Right atrium auricular region (tissue), 2 donors: ENCODE data around the gene RET. TPM values are rescaled to one million over a fixed set of nuclear protein-coding genes. Genes with fewer than 3 reads are reported as not detected.

Source experiments
- DNase-seq: peaks from one replicate; pipeline ENCODE4 v3.0.0-alpha.2; 2019; ENCODE audit warnings: low spot score
- H3K27ac ChIP-seq, 2 donors: fragments of 200-600 bp; sonication (generic); 1 replicate in 1 of 2; 2 replicates in 1 of 2; pipeline ENCODE4 v1.5.1; 2016 to 2019
- H3K27me3 ChIP-seq, 2 donors: fragments of 200-600 bp; sonication (generic); one replicate each; pipeline versions ENCODE4 v1.5.1 to v1.6.0; 2017 to 2019
- H3K36me3 ChIP-seq: fragments of 200-600 bp; sonication (generic); one replicate; pipeline ENCODE4 v1.5.1; 2016
- H3K4me1 ChIP-seq, 2 donors: fragments of 200-600 bp; sonication (generic); one replicate each; pipeline versions ENCODE4 v1.5.1 to v1.6.0; 2017 to 2019
- H3K4me3 ChIP-seq, 2 donors: fragments of 200-600 bp; sonication (generic); 1 replicate in 1 of 2; 2 replicates in 1 of 2; pipeline ENCODE4 v1.5.1; 2017 to 2019; ENCODE audit warnings: mild to moderate bottlenecking in 1 of 2, moderate library complexity in 1 of 2
- H3K9me3 ChIP-seq, 2 donors: fragments of 200-600 bp; sonication (generic); one replicate each; pipeline ENCODE4 v1.5.1; 2019
- total RNA-seq, 2 donors: library from RNA; depleted of rRNA; stranded (reverse); fragments of >200 nt; gene quantifications; one replicate each; pipeline ENCODE4 v1.1.0, GENCODE V29; 2016
- TF ChIP-seq, protein P1 (sequence below), 2 donors: fragments of 200-600 bp; sonication (generic); IDR thresholded peaks; one replicate each; pipeline ENCODE4 v1.5.1; 2019; ENCODE audit warnings: antibody characterized with exemption in 2 of 2

The RET gene
- total RNA-seq, result under 1 TPM; 0.12 to 0.44 TPM

DNA sequence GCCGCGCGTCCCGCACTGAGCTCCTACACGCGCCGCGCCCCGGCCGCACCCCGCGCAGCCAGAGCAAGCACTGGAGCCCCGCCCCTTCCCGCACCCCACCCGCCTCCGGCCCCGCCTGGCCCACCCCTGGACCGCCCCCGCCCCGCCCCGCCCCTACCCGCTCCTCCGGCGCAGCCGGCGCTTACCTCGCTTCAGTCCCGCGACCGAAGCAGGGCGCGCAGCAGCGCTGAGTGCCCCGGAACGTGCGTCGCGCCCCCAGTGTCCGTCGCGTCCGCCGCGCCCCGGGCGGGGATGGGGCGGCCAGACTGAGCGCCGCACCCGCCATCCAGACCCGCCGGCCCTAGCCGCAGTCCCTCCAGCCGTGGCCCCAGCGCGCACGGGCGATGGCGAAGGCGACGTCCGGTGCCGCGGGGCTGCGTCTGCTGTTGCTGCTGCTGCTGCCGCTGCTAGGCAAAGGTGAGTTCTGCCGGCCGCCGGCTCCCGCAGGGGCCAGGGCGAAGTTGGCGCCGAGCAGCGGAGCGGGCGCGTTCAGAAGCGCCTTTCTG lies at the start of gene RET:
Gene RET, plus strand, starts transcription at position 194 of the 545 bp plus-strand sequence. Its CDS starts 190 bp downstream, at position 384.
- Histone ChIP-seq H3K27me3 (peaks cover 0 to 22% of the 10 kb centered on the region in 2 donors), H3K36me3 (no peaks in the 10 kb centered on the region), H3K4me3 (peak within 1 kb of the TSS; percentile 23 to 47), H3K9me3 (no peaks in the 10 kb centered on the region), H3K27ac (no peak within 1 kb of the TSS), H3K4me1 (peaks cover 0 to 9% of the 10 kb centered on the region in 2 donors)
- DNase-seq, result no peak
- TF ChIP-seq, protein P1, sequence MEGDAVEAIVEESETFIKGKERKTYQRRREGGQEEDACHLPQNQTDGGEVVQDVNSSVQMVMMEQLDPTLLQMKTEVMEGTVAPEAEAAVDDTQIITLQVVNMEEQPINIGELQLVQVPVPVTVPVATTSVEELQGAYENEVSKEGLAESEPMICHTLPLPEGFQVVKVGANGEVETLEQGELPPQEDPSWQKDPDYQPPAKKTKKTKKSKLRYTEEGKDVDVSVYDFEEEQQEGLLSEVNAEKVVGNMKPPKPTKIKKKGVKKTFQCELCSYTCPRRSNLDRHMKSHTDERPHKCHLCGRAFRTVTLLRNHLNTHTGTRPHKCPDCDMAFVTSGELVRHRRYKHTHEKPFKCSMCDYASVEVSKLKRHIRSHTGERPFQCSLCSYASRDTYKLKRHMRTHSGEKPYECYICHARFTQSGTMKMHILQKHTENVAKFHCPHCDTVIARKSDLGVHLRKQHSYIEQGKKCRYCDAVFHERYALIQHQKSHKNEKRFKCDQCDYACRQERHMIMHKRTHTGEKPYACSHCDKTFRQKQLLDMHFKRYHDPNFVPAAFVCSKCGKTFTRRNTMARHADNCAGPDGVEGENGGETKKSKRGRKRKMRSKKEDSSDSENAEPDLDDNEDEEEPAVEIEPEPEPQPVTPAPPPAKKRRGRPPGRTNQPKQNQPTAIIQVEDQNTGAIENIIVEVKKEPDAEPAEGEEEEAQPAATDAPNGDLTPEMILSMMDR (IDR thresholded peaks at IDR 0.05), result no peak

DNA sequence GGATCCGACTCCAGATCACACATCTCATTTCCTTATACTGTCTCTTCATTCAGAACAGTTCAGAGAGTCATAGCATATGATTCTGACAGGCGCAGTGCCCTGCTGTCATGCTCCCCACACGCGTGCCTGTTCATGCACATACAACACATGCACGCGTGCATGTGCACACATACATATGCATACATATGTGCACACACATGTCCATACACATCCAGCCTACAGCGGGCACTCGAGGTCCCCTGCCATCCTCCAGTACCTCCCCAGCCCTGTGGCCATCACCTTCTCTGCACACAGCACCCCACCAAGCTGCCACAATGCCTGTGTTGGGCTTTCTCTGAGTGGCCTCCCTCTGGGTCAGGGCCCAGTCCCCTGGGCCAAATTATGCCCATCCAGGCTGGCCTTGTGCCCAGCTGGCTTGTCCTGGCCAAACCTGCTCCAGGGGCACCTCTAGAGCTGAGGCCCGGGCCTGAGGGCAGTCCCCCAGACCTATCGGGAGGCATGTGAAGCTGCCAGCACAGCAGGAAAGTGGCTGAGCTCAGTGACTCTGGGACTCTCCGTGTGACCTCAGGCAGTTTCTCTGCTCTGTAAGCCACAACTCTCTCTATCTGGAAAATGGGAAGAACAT lies 49.4 kb upstream of the RET start:
- H3K4me3 ChIP-seq, result no peak overlapping the region
- H3K27me3 ChIP-seq, result no peaks in the 10 kb centered on the region
- H3K9me3 ChIP-seq, result peaks cover 0 to 9% of the 10 kb centered on the region in 2 donors
- H3K27ac ChIP-seq, result no peak overlapping the region
- TF ChIP-seq, protein P1 (IDR thresholded peaks at IDR 0.05), result no peak
- peaks cover 0 to 3% of the 10 kb centered on the region in 2 donors for H3K4me1 ChIP-seq
- H3K36me3 ChIP-seq, result no peaks in the 10 kb centered on the region
- no peak for DNase-seq

DNA sequence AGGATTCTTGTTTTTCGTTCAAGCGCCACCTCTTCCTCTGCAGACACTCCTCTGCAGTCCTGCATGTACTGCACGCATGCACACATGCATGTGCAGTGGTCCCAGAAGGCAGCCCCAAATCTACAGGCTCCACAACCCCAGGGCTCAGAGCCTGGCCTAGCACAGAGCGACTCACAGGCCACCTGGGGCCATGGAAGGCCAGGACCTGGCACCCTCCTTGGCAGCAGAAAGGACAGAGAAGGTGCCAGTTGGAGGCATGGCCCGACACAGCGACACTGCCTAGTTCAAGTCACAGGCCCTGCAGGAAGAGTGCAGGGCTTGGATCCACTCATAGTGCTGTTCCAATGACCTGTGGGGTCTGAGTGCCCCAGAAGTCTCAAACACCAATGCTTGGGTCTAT lies 48.7 kb upstream of the RET start:
- DNase-seq, result no peak
- Histone ChIP-seq H3K4me1 (peaks cover 0 to 3% of the 10 kb centered on the region in 2 donors), H3K36me3 (no peaks in the 10 kb centered on the region), H3K27ac (no peak overlapping the region), H3K4me3 (no peak overlapping the region), H3K27me3 (no peaks in the 10 kb centered on the region), H3K9me3 (peaks cover 0 to 16% of the 10 kb centered on the region in 2 donors)
- TF ChIP-seq, protein P1 (IDR thresholded peaks at IDR 0.05), result no peak

DNA sequence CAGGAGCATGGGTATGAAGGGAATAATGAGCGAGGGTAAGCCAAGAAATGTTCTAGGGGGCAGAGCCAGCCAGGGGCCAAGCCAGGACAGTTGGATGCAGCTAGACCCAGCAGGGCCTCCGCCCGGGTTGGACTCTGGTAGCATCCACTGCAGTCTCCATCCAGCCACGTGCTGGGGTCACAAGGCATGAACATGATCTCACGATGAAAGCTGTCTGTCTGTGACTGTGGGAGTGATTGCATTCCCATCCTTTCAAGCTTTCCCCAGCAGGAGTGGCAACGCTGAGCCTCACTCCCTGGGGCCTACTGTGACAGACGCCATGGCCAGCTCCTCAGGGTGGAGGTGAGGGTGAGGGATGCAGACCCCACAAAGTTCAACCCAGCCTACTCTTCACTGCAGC lies 47.8 kb upstream of the RET start:
- Histone ChIP-seq H3K4me1 (peaks cover 0 to 3% of the 10 kb centered on the region in 2 donors), H3K27ac (no peak overlapping the region), H3K27me3 (no peaks in the 10 kb centered on the region), H3K36me3 (no peaks in the 10 kb centered on the region), H3K9me3 (peaks cover 0 to 23% of the 10 kb centered on the region in 2 donors), H3K4me3 (no peak overlapping the region)
- TF ChIP-seq, protein P1 (IDR thresholded peaks at IDR 0.05), result no peak
- no peak for DNase-seq

DNA sequence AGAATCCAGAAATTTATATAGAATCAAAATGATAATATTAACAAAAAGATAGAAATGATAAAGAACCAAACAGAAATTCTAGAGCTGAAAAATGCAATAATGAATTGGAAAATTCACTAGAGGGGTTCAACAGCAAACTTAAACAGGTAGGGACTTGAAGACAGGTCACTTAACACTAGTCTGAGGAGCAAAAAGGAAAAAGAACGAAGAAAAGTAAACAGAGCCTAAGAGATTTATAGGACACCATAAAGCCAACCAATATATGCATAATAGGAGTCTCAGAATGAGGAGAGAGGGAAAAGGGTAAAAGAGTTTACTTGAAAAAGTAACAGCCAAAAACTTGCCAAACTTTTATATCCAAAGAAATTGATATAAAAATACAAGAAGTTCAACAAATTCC lies 44.3 kb upstream of the RET start:
- H3K27ac ChIP-seq, result no peak overlapping the region
- TF ChIP-seq, protein P1 (IDR thresholded peaks at IDR 0.05), result no peak
- no peak overlapping the region for H3K4me3 ChIP-seq
- no peaks in the 10 kb centered on the region for H3K36me3 ChIP-seq
- DNase-seq, result no peak
- no peaks in the 10 kb centered on the region for H3K27me3 ChIP-seq
- H3K4me1 ChIP-seq, result no peaks in the 10 kb centered on the region
- H3K9me3 ChIP-seq, result peaks cover 0 to 28% of the 10 kb centered on the region in 2 donors
